GM08714 (cell line): ENCODE data around the gene SLC12A7.

Experiments used
- H3K4me3 ChIP-seq: fragments of 200-500 bp; sonication (Bioruptor generic); 2 replicates; pipeline ENCODE4 v1.5.1; 2014; ENCODE audit warnings: mild to moderate bottlenecking, low read length, inconsistent platforms
- ZNF274 ChIP-seq: IDR thresholded peaks from 2 replicates; pipeline ENCODE4 v1.6.1; 2012; ENCODE audit warnings: mild to moderate bottlenecking, low read depth, low read length

SLC12A7 gene

DNA sequence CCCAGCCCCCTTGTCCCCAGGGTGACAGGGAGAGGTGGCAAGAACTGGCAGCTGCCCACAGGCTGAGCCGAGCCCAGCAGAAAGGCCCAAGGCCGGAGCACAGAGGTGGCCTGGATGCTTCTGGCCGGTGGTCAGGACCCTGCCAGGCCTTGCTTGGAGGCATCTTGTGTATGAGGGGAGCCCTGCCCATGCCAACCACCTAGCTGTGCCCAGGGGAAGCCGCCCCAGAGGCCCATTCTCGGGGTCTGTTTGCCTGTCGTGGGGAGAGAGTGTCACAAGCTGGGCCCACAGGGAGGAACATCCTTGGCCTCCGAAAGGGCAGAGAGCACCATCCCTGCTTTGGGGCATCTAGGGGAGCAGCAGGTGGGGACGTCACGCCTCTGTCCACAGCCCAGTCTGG lies 93.3 kb downstream of the SLC12A7 start:
- H3K4me3 ChIP-seq = no peak overlapping the region
- TF ChIP-seq ZNF274 = no peak

DNA sequence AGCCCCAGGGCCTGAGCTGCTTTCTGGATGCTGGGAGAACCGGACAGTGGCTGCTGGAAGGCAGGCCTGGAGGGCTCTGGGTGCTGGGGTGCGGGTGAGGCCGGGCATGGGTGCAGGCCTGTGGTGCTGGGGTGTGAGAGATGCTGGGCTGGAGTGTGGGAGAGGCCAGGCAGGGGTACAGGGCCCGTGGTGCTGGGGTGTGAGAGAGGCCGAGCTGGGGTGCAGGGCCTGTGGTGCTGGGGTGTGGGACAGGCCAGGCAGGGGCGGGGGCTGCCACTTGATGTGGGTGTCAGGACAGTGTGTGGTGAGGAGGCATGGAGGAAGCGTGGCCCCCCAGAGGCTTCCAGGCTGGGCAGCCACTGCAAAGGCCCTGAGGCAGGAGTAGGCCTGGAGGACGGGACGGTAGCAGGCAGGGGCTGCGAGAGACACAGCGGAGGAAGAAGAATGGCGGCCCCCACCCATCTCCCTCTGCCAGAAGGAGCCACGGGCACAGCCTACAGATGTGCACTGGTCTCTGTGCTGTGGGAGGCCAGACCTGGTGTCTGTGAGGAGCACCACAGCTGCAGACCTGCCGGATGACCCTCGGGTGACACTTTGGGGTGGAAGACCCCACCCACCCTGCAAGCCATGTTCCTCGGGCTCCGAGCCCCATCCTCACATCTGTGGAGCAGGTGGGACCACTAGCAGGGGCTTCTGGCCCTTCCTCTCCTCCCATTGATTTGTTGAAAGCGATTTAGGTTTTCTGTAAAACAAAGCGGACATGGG lies 94.0 kb downstream of the SLC12A7 start:
- TF ChIP-seq ZNF274 = no peak
- no peak overlapping the region for H3K4me3 ChIP-seq

DNA sequence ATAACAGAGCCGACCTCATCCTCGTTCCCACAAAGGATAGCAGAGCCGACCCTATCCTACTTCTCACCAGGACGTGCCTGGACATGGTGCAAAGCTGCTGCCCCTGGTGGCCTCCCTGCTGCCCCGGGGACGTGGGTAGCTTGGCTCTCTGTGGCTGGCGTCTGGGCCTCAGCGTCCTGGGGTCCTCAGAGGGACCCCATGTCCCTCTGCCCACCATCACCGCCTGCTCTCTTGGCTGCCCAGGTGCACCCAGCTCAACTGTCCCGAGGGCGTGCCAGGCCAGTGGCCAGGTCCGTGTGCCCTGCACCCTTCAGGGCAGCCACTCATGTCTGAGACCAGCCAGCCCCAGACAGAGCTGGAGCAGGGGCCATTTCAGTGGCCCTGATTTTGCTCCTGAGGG lies 94.8 kb downstream of the SLC12A7 start:
- no peak for TF ChIP-seq ZNF274
- H3K4me3 ChIP-seq = no peak overlapping the region

GRCh38 chr5:1016476-1016875 lies 95.4 kb downstream of the SLC12A7 start:
- TF ChIP-seq ZNF274 = no peak
- no peak overlapping the region for H3K4me3 ChIP-seq

DNA sequence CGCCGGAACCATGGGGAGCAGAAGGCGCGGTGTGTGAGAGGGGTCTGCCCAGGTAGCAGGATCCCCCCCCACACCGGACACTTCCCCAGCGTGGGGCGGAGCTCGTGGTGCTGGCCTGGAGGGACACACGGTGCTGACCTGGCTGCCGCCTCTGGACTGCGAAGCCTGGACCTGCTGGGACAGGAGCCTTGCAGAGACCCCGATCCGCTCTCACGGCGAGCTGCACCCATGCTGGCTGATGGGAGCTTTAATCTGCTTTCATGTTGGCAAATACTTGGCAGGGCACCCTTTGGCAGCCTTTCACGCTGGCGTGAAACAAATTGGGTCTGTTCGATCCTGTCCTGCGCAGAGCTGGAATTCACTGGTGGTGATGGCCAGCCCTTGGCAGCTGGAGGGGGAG lies 95.8 kb downstream of the SLC12A7 start:
- no peak overlapping the region for H3K4me3 ChIP-seq
- no peak for TF ChIP-seq ZNF274

GRCh38 chr5:1015507-1015906 lies 96.4 kb downstream of the SLC12A7 start:
- H3K4me3 ChIP-seq = no peak overlapping the region
- no peak for TF ChIP-seq ZNF274

DNA sequence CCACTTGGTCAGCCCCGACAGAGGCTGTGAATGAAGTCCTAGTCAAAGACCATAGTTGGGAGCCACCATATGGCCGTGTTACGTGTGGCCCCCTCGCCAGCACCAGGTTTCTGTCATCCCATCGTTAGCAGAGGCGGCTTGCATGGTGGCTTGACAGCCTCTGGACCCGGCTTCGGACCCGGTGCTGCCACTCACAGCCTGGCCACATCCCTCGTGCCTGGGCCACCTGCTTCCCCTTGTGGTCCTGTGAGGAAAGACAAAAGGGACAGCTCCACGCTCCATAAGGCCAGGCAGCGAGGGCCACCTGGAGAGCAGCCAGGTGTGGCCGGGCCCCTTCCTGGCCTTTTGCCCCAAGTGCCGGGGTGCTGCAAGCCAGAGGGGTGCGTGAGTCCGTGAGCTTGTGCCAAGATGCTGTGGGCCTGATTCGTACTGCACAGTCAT lies 97.1 kb downstream of the SLC12A7 start:
- no peak for TF ChIP-seq ZNF274
- no peak overlapping the region for H3K4me3 ChIP-seq

- H3K4me3 ChIP-seq = no peak overlapping the region
- TF ChIP-seq ZNF274 = no peak
Measured at GRCh38 chr5:1014346-1014745, 97.5 kb downstream of the SLC12A7 start.

- H3K4me3 ChIP-seq = no peak overlapping the region
- TF ChIP-seq ZNF274 = no peak
Measured at GRCh38 chr5:1013948-1014301, 97.9 kb downstream of the SLC12A7 start.

- H3K4me3 ChIP-seq = no peak overlapping the region
- TF ChIP-seq ZNF274 = no peak
Measured at GRCh38 chr5:1013238-1013947, 98.5 kb downstream of the SLC12A7 start.

- no peak for TF ChIP-seq ZNF274
- no peak overlapping the region for H3K4me3 ChIP-seq
Measured at GRCh38 chr5:1012900-1013237, 99.0 kb downstream of the SLC12A7 start.

- no peak overlapping the region for H3K4me3 ChIP-seq
- no peak for TF ChIP-seq ZNF274
Measured at GRCh38 chr5:1012313-1012841, 99.5 kb downstream of the SLC12A7 start.

- TF ChIP-seq ZNF274 = no peak
- no peak overlapping the region for H3K4me3 ChIP-seq
Measured at GRCh38 chr5:1011741-1012312, 100.0 kb downstream of the SLC12A7 start.

DNA sequence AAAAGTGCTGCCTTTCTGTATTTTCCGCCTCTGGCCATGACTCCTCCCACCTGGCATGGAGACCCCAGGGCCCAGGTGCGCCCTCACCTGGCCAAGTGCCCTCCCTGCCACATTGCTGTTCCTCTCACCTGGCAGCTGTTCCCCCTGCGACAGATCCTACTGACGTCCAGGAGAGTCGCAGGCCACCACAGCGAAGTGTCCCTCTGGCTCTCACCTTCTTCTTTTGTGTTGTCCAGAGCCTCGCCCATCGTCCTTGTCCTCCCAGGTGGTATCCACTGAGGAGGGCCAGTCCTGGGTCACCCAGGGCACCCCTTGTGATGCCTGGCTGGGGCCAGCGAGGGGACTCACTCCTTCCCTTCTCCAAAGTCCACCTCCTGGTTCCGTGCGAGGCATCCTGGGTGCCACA lies 100.6 kb downstream of the SLC12A7 start:
- no peak overlapping the region for H3K4me3 ChIP-seq

GRCh38 chr5:1010641-1011046 lies 101.2 kb downstream of the SLC12A7 start:
- no peak overlapping the region for H3K4me3 ChIP-seq
- TF ChIP-seq ZNF274 = no peak

More for the DNA sequence above, 100.6 kb downstream of the SLC12A7 start:
- no peak for TF ChIP-seq ZNF274
